ENCODE measurements around the gene DENND10.
"Not testable (repeated sequence)": the region's sequence is repeated elsewhere in the genome, so short reads cannot be mapped to it uniquely, and the experiment has no call there.

DENND10 gene, protein sequence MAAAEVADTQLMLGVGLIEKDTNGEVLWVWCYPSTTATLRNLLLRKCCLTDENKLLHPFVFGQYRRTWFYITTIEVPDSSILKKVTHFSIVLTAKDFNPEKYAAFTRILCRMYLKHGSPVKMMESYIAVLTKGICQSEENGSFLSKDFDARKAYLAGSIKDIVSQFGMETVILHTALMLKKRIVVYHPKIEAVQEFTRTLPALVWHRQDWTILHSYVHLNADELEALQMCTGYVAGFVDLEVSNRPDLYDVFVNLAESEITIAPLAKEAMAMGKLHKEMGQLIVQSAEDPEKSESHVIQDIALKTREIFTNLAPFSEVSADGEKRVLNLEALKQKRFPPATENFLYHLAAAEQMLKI

DNA sequence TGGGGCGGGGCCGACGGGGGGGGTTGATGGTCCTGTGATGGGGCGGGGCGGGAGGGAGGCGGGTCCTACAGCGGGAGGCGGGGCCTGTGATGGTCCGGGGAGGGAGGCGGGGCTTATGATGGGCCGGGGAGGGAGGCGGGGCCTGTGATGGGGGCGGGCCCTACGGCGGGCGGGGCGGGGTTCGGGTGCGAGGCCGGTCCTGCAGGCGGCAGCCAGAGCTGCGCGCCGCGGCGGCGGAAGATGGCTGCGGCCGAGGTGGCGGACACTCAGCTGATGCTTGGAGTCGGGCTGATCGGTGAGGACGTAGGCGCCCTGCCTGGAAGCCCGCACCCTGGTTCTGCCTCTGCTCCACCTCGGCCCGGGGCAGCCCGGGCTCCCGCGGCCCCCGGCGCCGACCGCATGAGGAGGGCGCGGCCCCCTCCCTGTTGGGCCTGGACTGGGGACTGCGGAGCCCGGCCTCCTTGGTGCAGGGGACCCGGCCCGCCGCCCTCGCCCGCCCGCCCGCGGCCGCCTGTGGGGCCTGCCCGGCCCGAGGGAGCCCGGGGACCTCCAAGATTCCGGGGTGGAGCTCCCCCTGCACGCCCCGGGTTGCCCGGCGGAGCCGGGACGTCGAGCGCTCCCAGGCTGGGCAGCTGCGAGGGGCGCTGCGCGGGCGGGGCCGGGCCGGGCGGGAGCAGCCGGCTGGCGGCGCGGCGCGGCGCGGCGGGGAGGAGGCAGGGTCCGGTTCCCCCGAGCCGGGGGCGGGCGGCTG, at the start of gene DENND10:
DENND10 (plus strand) TSS at position 211 of the 751 bp plus-strand sequence; CDS start at position 241, 30 bp downstream.
- DNase-seq: peak; percentile 84

DNA sequence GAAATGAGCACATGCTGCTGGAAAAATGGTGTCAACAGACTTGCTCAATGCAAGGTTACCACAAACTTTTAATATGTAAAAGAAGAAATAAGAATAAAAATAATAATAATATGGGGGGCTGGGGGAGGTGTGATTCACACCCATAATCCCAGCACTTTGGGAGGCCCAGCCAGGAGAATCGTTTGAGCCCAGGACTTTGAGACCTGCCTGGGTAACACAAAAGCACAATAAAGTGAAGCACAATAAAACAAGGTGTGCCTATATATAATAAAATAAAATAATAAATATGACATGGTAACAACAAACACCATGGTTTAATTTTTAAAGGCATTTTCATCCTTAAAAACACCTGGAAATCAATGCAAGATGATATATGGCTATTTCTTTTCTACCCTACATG, 48.4 kb upstream of the DENND10 start:
- DNase-seq: no peak

DNA sequence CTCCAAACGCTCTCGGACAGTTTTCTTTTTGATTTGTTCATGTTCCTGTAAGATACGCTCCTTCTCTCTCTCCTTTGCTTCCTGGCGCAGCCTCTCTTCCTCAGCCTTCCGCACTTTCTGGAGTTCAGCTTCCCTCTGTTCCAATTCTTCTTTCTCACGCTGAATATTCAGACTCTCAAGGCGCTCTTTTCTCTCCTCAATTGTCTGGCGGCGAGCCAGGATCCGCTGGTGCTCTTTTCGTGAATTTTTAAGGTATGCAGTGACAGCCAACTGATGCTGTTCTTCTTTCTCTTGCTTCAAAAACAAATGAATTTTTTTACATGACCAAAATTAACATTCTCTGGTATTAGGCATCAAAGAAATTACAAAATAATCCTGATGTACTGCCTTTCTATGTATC, 45.9 kb upstream of the DENND10 start:
- no peak for DNase-seq

DNA sequence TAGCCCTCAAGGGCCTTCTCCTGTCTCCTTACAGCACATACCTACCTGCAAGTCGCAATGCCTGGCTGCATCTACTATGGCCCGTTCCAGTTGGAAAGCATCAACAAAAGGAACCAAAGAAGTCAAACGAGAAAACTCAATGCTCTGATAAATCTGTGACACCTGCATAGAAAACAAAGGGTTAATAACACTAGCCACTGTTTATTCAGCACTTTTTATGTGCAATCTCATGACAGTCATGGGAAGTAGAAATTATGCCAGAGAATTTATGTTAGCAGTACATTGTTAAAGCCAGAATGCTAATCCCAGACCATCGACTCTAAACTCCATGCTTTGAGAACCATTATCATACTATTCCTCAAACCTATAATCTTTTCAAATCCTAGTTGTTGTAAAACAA, 44.4 kb upstream of the DENND10 start:
- DNase-seq: no peak

DNA sequence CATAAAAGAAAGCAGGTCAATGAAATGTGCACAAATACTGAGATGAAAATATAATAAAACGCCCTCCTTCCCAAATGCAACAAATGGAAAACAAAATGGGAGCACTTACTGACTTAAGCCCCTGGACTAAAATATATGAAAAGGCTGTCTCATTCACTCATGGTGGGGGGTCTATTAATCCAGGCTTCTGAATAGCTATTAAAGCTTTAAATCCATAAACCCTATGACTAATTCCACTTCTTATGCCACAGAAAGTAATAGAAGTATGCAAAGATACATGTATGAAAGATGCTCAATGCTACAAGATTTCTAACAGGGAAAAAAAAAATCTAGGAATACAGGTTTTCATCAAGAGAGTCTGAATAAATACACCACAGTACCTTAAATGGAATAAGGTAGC, 43.8 kb upstream of the DENND10 start:
- no peak for DNase-seq

DNA sequence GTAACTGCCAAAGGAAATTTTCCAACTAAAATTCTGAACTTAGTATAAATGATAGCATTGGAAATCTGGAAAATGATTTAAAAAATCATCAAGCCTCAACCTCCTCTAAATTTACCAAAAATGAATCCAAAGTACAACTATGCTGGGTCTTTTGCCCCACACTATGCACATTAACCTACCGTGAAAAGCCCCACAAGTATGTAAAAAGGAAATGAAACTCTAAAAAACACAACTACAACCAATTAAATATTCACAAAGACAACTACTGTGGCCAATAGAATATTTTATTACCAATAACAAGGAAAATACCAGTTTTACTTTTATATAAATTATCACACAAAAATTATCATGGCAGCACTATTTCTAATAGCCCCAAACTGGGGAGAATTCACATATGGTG, 42.6 kb upstream of the DENND10 start:
- DNase-seq: no peak

DNA sequence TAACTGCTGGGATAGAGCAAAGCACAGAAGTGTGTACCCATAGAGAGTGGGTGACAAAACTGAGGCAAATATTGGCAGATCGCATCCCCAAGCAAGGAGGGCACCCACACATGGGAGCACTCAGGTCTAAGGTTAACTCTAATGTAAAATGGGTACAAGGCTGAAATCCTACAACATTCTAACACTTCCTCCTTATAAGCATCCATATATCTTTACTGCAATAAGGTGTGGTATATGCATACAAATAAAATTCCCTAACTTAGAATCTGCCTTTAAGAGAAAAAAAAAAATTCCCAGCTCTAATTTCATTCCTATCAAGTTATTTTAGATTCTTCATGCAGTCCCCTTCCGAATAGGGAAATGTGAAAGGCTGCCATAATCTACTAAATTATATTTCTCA, 42.0 kb upstream of the DENND10 start:
- DNase-seq: no peak

DNA sequence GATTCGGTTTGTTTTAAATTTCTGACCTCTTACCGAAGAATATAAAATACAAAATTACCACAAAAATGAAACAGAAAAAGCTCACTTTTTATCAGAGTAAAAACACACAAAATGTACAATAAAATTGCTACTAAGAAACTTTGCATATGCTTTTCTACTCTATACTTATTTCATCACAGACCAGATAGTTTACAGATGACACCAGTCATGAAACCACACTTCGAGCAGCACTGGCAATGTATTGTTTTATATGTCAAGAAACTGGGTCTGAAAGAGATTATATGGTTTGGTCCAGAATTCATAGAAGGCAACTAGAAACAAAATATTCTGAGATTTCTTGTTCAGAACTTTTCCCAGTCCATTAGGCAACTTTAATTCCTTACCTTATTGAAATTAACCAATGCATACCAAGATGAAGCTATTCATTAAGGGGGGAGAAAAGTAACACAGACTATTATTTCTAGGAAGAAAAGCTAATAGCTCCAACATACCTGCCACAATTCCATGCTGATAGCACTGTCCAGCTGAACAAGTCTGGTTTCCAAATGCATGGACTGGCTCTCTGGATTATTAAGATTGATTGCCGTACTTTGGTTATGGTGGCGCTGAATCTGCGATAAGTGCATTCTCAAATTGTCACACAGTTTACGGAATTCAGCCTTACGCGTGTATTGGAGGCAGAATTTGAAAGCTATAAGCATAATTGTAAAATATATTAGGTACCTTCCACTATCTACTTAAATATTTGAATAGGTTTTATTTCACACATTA, 33.3 kb upstream of the DENND10 start:
- no peak for DNase-seq

DNA sequence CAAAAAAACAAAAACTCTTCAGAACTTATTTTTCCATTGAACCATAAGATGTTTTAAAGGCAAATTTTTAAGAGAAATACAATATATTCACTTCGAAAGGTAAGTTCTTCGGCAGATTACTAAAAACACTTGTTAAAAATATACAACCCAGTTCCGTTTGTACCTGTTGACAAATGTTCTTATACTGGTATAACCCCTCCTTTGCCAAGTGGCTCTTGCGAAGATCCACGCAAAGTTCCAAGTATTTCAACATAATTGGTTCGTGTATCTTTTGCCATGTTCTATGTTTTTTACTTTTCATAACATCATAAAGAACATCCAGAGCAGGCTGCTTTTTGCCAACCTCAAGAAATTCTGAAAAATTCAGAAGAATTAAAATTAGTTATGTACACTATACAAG, 30.3 kb upstream of the DENND10 start:
- DNase-seq: no peak

DNA sequence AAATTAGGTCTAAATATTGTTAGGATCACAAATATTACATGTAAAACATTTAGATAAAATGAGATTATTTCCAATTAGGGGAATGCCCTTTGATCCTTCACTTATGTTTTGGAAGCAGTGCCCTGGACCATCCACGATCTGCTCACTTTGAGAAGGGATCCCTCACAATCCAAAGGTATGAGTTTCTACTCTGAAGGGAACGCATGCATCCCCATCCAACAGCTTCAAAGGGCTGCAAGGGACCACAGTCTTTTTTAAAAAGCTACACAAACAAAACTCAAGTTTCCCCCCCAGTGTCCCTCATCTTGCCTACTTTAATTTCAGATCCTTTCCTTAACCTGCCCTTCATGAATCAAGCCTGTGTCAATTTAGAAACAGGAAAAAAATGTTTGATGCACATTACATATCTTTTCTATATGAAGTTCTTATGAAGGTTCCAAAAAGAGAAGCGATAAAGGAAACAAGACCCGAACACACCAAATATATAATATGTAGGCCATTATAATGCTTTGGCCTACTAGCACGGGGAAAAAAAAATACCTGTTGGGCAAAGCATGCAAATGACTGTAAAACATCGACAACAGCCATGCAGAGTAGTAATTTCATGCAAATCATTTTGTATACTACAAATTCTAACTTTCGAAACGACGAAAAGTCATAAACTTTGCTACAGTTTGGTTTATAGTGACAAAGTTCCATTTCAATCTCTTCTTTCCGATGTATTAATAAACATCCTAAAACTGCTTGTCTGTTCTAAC, 25.3 kb upstream of the DENND10 start:
- no peak for DNase-seq

DNA sequence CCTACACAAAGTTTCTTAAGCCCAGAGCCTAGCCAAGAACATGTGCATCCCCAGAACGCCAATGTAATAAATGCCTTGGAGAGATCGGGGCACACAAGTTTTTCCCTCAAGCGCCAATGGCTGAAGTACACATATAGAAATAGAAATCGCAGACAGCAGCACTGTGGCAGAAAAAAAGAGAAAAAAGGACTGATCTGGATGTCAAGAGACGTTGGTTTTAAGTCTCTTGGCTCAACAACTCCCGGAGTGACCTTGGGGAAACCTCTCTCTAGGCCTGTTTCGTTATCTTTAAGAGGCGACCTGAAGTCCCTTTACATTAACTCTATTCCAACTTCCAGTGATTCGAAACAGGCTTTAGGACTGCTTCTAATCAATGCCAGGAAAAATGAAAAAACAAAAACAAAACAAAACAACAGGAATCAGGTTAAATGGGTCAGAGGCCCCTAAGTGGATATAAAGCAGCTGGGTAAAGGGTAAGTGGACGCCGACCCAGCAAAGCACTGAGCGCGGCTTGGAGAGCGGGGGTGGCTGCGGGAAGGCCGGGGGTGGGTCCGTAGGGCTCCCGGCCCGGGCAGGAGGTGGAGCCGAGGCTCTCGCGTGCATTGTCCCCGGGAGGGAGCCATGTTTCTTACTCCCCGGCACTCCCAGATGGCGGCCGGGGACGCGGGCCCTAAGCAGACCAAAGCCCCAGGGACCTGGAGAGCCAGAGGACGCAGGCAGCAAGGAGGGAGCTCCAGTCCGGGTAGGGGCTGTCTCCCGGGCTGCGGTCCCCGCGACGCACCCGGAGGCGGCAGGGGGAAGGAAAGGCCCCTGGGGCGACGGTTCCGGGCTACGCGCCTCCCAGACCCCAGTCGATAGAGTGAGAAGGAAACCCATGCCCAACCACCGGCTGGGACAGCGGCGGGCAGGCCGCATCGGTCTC, 24.1 kb upstream of the DENND10 start:
- peak; percentile 74 for DNase-seq

DNA sequence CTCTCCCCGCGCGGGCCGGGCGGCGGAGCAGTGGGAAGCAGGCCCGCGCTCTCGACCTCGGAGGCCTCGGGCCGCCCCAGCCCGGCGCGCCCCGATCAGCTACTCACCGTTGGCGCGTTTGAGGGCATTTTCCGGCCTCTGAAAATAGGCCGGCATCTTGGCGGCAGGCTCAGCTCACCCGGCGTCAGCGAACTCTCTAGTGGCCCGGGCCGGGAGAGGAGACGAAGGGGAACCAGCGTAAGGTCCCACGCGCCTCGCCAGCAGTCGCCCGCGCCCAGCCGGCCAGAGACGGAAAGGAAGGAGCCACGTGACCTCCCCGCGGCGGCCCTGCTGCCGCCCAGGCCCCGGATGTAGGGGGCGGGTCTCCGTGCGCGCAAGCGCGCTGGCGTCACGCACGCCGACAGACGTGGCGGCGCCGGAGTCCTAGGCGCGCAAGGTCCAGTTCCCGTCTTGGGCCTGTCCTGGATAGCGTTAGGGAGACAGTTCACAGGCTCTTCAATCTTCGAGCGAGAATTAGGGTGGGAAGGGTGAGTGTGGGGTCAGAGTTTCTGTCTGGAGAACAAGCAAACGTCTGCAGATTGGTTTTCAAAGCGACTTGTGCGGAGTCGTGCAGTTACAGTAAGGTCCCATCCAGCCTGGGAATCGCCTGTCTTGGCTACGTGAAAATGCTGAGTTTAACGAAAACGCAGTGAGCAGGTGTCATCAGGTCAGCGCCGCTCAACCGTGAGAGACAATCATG, 23.2 kb upstream of the DENND10 start, which contains the start of gene EIF3A:
EIF3A (minus strand) TSS at position 297 of the 739 bp plus-strand sequence; CDS start at position 156, 141 bp downstream.
- peak; percentile 88 for DNase-seq

DNA sequence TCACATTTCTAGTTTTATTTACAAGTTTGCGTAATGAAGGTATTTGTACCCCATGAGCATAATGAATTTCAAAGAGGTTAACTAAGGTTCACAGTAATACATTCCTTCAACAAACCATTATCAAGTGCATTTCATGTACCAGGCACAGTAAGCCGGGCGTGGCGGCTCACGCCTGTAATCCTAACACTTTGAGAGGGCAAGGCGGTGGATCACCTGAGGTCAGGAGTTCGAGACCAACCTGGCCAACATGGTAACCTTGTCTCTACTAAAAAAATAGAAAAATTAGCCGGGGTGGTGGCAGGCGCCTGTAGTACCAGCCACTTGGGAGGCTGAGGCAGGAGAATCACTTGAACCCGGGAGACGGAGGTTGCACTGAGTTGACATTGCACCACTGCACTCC, 19.0 kb upstream of the DENND10 start:
- DNase-seq: no peak

DNA sequence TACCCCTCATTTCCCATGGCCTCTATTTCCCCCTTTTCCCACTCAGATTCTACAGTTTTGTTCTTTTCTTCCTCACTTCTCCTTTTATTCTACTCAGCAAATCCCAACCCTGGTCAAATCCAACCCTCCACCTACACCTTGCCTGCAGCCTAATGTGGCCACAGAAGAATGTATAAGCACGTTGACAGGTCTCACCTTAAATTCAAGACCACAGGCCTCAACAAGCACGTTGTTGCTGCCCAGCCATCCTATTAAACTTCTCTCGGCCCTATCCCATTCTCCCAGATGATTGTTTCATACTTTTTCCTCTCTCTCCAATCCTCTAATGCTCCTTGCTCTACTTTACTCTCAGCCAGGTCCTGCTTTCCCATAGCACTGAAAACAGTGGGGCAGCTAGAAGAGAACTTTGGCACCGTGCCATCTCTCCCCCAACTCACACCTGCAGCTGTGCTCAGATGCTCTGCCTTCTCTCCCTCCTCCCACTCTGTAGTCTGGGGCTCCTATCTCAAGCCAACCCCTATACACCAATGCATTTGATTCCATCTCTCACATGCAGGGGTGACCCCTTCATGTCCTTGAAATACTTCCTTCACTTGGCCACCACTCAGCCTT, 16.5 kb upstream of the DENND10 start:
- peak; percentile 36 for DNase-seq

DNA sequence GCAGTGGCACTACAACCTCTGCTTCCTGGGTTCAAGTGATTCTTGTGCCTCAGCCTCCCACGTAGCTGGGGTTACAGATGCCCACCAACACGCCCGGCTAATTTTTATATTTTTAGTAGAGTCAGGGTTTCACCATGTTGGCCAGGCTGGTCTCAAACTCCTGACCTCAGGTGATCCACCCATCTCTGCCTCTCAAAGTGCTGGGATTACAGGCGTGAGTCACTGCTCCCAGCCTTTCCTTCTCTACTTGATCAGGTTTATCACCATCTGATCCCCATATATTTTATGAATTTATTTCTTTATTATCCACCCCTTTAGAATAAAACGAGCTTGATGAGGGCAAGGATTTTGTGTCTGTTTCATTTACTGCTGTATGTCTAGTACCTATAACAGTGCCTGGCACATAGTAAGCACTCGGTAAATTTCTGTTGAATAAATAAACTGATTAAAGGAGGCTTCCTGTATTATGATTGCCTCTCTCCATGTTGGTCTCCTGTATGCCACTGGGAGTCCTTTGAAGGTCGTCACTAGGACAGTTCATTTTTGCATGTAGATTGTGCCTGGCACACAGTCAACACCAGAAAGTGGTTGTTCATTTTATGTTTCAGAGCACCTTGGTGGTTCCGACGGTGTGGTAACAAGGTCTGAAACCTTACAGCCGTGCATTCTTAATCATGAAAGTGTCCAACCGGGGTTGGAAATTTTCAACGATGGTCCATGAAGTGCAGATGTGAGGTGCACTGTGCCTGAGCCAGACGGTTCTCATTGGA, 13.7 kb upstream of the DENND10 start:
- DNase-seq: no peak

DNA sequence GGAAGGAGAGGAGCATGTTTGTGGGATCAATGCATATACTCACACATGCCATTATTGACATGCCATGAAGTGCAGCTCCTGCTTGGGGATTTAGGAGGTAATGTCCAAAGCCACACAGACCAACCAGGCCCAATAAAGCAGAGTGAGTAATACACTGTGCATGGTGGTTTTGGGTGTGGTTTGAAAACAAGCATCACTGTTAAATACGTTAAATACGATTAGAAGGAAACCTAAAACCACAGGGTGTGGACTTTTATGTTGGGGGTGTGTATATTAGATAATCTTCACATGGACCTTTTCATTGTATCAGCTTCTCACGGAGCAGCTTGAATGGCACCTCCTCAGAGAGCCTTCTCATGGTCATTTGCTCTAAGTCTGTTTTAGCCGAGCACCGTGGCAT, 12.9 kb upstream of the DENND10 start:
- DNase-seq: no peak

DNA sequence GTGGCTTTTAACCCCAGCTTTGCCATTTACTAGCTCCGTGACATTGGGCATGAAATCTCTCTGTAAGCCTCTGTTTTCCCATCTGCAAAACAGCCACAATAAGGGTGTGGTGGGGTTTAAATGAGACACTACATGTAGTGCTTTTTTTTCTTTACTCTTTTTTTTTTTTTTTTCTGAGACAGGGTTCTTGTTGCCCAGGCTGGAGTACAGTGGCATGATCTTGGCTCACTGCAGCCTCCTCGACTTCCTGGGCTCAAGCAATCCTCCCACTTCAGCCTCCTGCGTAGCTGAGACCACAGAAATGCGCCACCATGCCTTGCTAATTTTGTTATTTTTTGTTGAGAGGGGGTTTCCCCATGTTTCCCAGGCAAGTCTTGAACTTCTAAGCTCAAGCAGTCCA, 8.3 kb upstream of the DENND10 start:
- no peak for DNase-seq

DNA sequence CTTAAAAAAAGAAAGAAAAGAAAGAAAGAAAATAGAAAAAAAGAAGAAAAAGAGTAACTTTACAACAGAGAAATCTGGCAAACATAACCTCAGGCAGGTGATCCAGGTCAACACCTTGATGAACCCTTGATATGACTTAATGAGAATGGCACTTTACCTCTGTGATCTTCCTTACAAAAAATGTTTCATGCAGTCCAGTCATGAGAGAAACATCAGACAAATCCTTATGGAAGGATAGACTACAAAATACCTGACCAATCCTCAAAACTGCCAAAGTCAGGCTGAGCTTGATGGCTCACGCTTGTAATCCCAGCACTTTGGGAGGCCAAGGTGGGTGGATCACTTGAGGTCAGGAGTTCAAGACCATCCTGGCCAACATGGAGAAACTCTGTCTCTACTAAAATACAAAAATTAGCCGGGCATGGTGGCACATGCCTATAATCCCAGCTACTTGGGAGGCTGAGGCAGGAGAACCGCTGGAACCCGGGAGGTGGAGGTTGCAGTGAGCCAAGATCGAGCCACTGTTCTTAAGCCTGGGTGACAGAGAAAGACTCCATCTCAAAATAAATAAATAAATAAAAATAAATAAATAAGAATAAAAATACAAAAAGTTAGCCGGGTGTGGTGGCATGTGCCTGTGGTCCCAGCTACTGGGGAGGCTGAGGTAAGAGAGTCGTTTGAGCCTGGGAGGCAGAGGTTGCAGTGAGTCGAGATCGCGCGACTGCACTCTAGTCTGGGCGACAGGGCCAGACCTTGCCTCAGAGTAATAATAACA, 7.1 kb upstream of the DENND10 start:
- DNase-seq: not testable (repeated sequence)

DNA sequence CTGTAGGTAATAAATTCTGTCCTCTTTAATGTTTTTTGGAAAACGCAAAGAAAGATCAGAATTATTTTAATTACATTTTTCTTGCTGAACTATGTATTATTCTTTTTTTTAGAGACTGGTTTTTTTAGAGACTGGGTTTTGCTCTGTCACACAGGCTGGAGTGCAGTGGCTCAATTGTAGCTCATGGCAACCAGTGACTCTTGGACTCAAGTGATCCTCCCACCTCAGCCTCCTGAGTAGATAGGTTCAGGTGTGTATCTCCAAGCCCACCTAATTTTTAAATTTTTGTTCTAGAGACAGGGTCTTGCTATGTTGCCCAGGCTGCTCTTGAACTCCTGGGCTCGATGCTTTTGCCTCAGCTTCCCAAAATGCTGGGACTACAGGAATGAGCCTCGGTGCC, 5.3 kb upstream of the DENND10 start:
- DNase-seq: no peak

Data from NCI-H146 (cell line).